Activated CD4-positive, alpha-beta memory T cell treated with anti-CD3 and anti-CD28 coated beads, Interleukin-2, amount 10 ng/mL, durations not matched to agents 7 days and 5 days (primary cell): ENCODE data around the gene LIMS2. TPM values are rescaled to one million over a fixed set of nuclear protein-coding genes. Genes with fewer than 3 reads are reported as not detected.

ENCODE experiments used
- CTCF ChIA-PET: fragments of 350-600 bp; sonication (Branson Sonifier 250); formaldehyde crosslinking; loops from one replicate; lab custom pipeline; 2021; ENCODE audit warnings: antibody characterized with exemption, inconsistent platforms; lab: Charles Lee
- POLR2A ChIA-PET: fragments of 350-600 bp; sonication (Branson Sonifier 250); formaldehyde crosslinking; loops from one replicate; lab custom pipeline; 2021; ENCODE audit warnings: antibody characterized with exemption; lab: Charles Lee
- DNase-seq: peaks from one replicate; pipeline ENCODE4 v3.0.0-alpha.2; 2020
- H3K27ac Mint-ChIP-seq: one replicate; pipeline ENCODE4 v1.8.0; 2021; ENCODE audit warnings: mild to moderate bottlenecking, mixed read lengths
- H3K27me3 Mint-ChIP-seq: one replicate; pipeline ENCODE4 v1.8.0; 2021; ENCODE audit warnings: mixed read lengths
- H3K36me3 Mint-ChIP-seq: one replicate; pipeline ENCODE4 v1.8.0; 2021; ENCODE audit warnings: low read depth, mixed read lengths
- H3K4me1 Mint-ChIP-seq: one replicate; pipeline ENCODE4 v1.8.0; 2021; ENCODE audit warnings: mixed read lengths
- H3K4me3 Mint-ChIP-seq: one replicate; pipeline ENCODE4 v1.8.0; 2021; ENCODE audit warnings: mild to moderate bottlenecking, mixed read lengths
- H3K9me3 Mint-ChIP-seq: one replicate; pipeline ENCODE4 v1.8.0; 2021; ENCODE audit warnings: mixed read lengths
- total RNA-seq, 2 experiments: library from RNA; stranded (reverse); gene quantifications; one replicate each; pipeline ENCODE4 v1.2.3, GENCODE V29; 2021

Gene LIMS2
- total RNA-seq, 2 experiments from 2014 or later = 15.0 to 15.5 TPM

- Mint-ChIP-seq H3K9me3 (no peaks in the 10 kb centered on the region), H3K27ac (no peak overlapping the region), H3K4me1 (no peaks in the 10 kb centered on the region), H3K36me3 (no peaks in the 10 kb centered on the region), H3K27me3 (no peaks in the 10 kb centered on the region), H3K4me3 (no peak overlapping the region)
- DNase-seq = no peak
- CTCF ChIA-PET = no interaction called here
- POLR2A ChIA-PET = no interaction called here
These were observed 47.4 kb downstream of the LIMS2 start for GRCh38 chr2:127627740-127628571.

GRCh38 chr2:127626917-127627739, 48.2 kb downstream of the LIMS2 start:
- H3K27me3 Mint-ChIP-seq = no peaks in the 10 kb centered on the region
- H3K36me3 Mint-ChIP-seq = no peaks in the 10 kb centered on the region
- H3K4me3 Mint-ChIP-seq = no peak overlapping the region
- no peaks in the 10 kb centered on the region for H3K9me3 Mint-ChIP-seq
- no peak overlapping the region for H3K27ac Mint-ChIP-seq
- ChIA-PET CTCF (no interaction called here), POLR2A (no interaction called here)
- H3K4me1 Mint-ChIP-seq = no peaks in the 10 kb centered on the region
- no peak for DNase-seq

DNA sequence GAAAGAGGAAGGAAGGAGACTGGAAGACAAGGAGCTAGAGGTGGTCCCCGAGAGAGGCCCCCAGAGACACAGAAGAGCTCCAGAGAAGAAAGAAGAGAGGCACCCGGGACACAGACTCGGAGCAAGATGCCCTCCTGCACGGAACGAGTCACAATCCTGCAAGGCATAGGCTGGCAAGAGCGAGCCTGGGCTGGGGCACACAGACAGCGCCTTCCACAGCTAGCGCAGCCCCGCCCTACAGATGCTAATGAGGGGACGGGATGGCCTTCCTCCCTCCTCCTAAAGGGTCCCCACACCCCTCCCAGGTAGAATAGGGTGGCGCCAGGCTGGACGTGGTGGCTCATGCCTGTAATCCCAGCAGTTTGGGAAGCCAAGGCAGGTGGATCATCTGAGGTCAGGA, 49.2 kb downstream of the LIMS2 start:
- DNase-seq = no peak
- Mint-ChIP-seq H3K4me3 (no peak overlapping the region), H3K27me3 (peaks cover 3% of the 10 kb centered on the region), H3K9me3 (no peaks in the 10 kb centered on the region), H3K36me3 (no peaks in the 10 kb centered on the region), H3K27ac (no peak overlapping the region), H3K4me1 (no peaks in the 10 kb centered on the region)
- CTCF ChIA-PET = no interaction called here
- POLR2A ChIA-PET = no interaction called here

- no peaks in the 10 kb centered on the region for H3K4me1 Mint-ChIP-seq
- H3K36me3 Mint-ChIP-seq = no peaks in the 10 kb centered on the region
- H3K27ac Mint-ChIP-seq = no peak overlapping the region
- DNase-seq = no peak
- no peaks in the 10 kb centered on the region for H3K9me3 Mint-ChIP-seq
- peaks cover 3% of the 10 kb centered on the region for H3K27me3 Mint-ChIP-seq
- POLR2A ChIA-PET = no interaction called here
- CTCF ChIA-PET = no interaction called here
- H3K4me3 Mint-ChIP-seq = no peak overlapping the region
These were observed 49.8 kb downstream of the LIMS2 start for GRCh38 chr2:127625572-127625951.

GRCh38 chr2:127624756-127625571, 50.4 kb downstream of the LIMS2 start:
- Mint-ChIP-seq H3K36me3 (no peaks in the 10 kb centered on the region), H3K9me3 (no peaks in the 10 kb centered on the region), H3K4me3 (no peak overlapping the region), H3K27ac (no peak overlapping the region), H3K27me3 (peaks cover 3% of the 10 kb centered on the region), H3K4me1 (no peaks in the 10 kb centered on the region)
- POLR2A ChIA-PET = no interaction called here
- CTCF ChIA-PET = no interaction called here
- no peak for DNase-seq

GRCh38 chr2:127624320-127624755, 51.0 kb downstream of the LIMS2 start:
- no peaks in the 10 kb centered on the region for H3K9me3 Mint-ChIP-seq

DNA sequence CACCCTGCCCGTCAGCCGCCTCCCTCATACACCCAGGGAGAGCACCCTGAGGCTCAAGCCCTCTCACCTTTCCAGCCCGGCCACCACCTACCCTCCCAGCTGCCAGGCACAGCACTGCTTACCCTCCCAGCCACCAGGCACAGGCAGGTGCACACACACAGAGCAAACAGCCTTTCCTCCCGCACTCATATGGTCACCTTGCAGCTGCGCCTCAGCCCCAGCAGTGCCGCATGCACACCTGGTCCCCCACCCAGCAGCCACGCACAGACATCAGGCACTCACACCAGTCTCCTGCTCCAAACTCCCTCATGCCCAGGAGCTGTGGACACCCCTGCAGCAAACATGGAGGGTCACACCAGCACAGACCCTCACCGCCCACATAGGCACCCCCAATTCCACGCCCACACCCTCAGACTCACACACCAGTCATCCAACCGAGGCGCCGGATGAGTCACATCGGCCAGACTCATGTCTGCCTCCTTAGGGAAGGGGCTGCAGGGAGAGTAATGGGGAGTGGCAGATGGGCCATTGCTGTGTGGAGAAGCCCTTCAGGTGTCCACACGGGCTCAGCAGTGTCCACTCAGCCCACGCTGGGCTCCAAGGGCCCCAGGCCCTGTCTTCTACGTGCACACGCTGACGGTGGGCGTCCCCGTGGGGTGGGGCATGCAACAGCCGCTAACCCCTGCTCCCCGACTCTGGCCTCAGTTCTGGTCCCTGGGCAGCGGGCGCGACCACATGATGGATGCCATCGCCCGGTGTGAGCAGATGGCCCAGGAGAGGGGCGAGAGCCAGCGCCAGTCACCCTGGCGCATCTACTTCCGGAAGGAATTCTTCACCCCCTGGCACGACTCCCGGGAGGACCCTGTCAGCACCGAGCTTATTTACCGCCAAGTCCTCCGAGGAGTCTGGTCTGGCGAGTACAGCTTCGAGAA, 51.7 kb downstream of the LIMS2 start:
- Mint-ChIP-seq H3K36me3 (no peaks in the 10 kb centered on the region), H3K9me3 (no peaks in the 10 kb centered on the region), H3K4me3 (no peak overlapping the region), H3K27me3 (peaks cover 3% of the 10 kb centered on the region), H3K4me1 (no peaks in the 10 kb centered on the region), H3K27ac (no peak overlapping the region)
- no peak for DNase-seq
- POLR2A ChIA-PET = no interaction called here
- CTCF ChIA-PET = no interaction called here

More at GRCh38 chr2:127624320-127624755, 51.0 kb downstream of the LIMS2 start:
- no peak for DNase-seq
- Mint-ChIP-seq H3K4me1 (no peaks in the 10 kb centered on the region), H3K4me3 (no peak overlapping the region), H3K36me3 (no peaks in the 10 kb centered on the region), H3K27me3 (peaks cover 3% of the 10 kb centered on the region), H3K27ac (no peak overlapping the region)
- ChIA-PET POLR2A (no interaction called here), CTCF (no interaction called here)

DNA sequence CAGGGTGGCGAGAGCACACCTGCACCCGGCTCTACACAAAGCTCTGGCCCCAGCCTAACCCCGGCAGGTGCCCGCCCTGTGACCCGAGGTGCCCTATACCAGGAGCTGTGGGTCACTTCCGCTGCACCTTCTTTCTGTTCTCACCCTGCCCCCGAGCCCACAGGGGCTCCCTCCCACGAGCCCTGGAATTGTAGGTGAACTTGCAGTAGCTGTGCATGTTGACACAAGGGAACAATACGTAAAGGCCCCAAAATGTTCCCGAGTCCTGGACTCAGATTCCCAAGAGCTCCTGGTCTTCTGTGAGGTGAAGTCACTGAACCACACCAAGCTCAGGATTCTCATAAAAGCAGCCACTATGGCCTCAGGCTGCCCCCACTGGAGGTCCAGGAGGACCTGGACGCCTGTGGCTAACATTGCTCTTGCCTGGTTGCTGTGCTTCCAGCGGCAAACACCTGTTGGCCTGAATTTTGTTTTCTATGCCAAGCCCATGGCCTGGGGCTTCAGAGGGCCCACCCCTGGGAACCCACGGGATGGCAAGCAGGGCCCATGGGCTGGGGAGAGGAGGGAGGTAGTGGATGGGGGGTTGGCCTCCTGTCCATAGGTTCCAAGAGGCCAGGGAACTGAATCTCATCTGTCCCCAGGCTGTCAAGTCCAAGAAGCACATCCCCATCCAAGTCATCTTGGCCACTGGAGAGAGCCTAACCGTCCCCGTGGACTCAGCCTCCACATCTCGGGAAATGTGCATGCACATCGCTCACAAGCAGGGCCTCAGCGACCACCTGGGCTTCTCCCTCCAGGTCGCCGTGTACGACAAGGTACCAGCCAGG, 52.6 kb downstream of the LIMS2 start:
- ChIA-PET POLR2A (no interaction called here), CTCF (no interaction called here)
- Mint-ChIP-seq H3K9me3 (no peaks in the 10 kb centered on the region), H3K27ac (no peak overlapping the region), H3K36me3 (no peaks in the 10 kb centered on the region), H3K27me3 (peaks cover 6% of the 10 kb centered on the region), H3K4me1 (no peaks in the 10 kb centered on the region), H3K4me3 (no peak overlapping the region)
- DNase-seq = no peak

DNA sequence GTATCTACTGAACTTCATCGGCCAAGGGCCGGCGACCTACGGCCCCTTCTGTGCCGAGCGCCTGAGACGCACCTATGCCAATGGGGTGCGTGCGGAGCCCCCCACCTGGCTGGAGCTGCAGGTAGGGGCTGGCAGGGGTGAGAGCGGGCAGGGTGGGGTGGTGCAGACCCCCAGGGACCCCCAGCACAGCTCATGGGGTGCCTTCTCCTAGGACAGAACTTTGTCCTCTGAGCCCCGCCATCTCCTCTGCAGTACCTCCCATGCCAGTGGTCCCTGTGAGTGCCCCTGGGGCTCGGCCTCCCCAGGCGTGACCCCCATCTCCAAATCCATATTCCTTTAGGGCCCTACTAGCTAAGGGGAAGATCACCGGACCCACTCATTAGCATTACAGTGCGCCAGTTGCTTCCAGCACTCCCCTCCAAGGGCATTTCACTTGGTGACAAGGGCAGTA, 53.3 kb downstream of the LIMS2 start:
- ChIA-PET POLR2A (no interaction called here), CTCF (no interaction called here)
- no peaks in the 10 kb centered on the region for H3K36me3 Mint-ChIP-seq

DNA sequence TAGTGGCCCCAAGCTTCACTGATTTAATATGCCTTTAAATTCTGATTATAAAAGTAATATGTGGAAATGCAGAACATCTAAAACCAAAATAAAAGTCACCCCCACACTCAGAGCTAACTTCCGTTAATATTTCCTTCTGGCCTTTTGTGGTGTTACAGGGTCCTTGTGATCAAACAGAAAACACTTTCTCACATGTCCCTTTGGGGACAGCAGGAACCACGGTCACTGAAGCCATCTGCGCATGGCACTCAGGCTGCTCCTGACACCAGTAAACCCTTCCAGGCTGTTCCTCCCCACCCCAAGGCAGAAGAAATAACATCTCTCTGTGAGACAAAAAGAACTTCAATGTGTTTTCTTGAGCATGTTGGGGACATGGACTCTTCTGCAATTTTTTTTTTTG, 54.5 kb downstream of the LIMS2 start:
- ChIA-PET CTCF (no interaction called here), POLR2A (no interaction called here)
- Mint-ChIP-seq H3K9me3 (no peaks in the 10 kb centered on the region), H3K4me3 (no peak overlapping the region), H3K27me3 (peaks cover 20% of the 10 kb centered on the region), H3K4me1 (no peaks in the 10 kb centered on the region), H3K27ac (no peak overlapping the region), H3K36me3 (no peaks in the 10 kb centered on the region)
- DNase-seq = no peak

More for the DNA sequence above, 53.3 kb downstream of the LIMS2 start:
- H3K4me1 Mint-ChIP-seq = no peaks in the 10 kb centered on the region
- no peak overlapping the region for H3K27ac Mint-ChIP-seq
- DNase-seq = no peak
- H3K4me3 Mint-ChIP-seq = no peak overlapping the region
- no peaks in the 10 kb centered on the region for H3K9me3 Mint-ChIP-seq
- H3K27me3 Mint-ChIP-seq = peaks cover 9% of the 10 kb centered on the region

DNA sequence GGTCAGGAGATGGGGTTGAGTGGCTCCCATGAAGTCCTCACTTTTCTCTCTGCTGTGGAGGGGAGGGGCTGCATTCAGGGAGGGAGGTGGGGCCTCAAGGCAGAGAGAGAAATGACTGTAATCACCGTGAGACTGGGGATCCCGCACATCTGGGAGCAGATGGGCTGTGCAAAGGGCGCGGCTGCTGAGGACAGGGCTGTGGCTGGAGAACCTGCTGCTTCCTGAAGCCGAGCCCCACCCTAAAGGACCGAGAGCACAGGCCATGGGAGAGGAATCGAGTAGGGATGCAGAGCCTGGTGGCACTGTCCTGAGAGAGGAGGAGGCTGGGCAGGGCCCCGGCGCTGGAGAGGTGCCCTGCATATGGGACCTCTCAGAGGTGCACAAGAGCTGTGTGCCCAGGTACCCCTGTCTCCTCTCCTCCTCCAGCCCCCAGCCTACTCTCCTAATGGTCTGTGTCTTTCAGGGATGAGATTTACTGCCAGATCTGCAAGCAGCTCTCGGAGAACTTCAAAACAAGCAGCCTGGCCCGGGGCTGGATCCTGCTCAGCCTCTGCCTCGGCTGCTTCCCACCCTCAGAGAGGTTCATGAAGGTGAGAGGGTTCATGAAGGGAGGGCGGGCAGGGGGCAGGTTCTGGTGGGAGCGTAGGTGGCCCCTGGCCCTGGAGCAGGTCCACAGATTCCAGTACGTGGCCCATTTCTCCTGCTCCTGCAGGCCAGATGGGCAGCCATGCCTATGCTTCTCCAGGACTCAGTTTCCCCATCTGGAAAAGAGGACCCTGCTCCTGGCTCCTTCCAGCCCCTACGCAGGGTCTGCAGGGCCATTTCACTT, 55.2 kb downstream of the LIMS2 start:
- POLR2A ChIA-PET = no interaction called here
- DNase-seq = no peak
- H3K27me3 Mint-ChIP-seq = peaks cover 25% of the 10 kb centered on the region

More for the DNA sequence above, 55.2 kb downstream of the LIMS2 start:
- Mint-ChIP-seq H3K27ac (no peak overlapping the region), H3K9me3 (no peaks in the 10 kb centered on the region), H3K36me3 (no peaks in the 10 kb centered on the region), H3K4me3 (no peak overlapping the region), H3K4me1 (no peaks in the 10 kb centered on the region)
- CTCF ChIA-PET = no interaction called here
